GM18517 (cell line): ENCODE data around the gene TRPM6.
"Not testable (repeated sequence)": the region's sequence is repeated elsewhere in the genome, so short reads cannot be mapped to it uniquely, and the experiment has no call there.

Experiments used
- ATAC-seq: cut with Tn5 transposase; IDR thresholded peaks from one replicate; pipeline ENCODE4 v1.9.1; 2021; ENCODE audit warnings: mild to moderate bottlenecking, moderate library complexity; ENCODE audit not compliant: unreplicated experiment

The TRPM6 gene

GRCh38 chr9:74887041-74887980 lies at the start of gene TRPM6:
Gene TRPM6, minus strand, starts transcription at chr9:74887921. Its CDS starts 65 bp downstream, at chr9:74887856.
- no peak for ATAC-seq

- no peak for ATAC-seq
Observed at GRCh38 chr9:74935008-74935407, 47.3 kb upstream of the TRPM6 start.

GRCh38 chr9:74921737-74922136 lies 34.0 kb upstream of the TRPM6 start:
- no peak for ATAC-seq

DNA sequence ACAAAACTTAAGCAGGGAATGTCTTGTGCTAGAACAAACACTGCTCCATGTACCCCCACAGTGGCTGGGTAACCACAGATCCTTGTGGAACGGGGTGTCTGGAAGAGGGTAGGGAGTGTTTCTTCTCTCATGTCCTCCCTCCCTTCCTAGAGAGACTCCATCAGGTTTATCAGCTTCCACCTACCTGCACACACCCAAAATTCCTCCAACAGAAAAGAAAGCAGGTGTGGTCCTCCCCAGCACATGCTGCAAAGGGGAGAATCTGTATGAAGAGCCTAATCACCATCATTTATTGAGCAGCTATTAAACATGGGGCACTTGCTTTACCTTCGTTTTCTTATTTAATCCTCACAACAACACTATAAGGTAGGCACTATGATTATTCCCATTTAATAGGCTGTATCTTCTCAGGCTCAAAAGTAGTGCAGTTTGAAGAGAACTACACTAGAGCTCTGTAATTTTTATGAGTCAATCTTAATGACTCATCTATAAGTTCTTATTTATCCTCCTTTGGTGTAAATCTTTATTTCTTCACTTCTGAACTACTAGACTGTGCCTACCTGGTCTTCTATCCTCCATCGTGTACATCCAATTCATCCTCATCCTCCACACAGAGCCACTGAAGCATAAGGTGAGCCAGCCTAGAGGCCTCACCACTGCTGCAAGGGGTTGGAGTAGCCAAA lies 33.4 kb upstream of the TRPM6 start:
- ATAC-seq: no peak

GRCh38 chr9:74910036-74910435 lies 22.3 kb upstream of the TRPM6 start:
- ATAC-seq: no peak

DNA sequence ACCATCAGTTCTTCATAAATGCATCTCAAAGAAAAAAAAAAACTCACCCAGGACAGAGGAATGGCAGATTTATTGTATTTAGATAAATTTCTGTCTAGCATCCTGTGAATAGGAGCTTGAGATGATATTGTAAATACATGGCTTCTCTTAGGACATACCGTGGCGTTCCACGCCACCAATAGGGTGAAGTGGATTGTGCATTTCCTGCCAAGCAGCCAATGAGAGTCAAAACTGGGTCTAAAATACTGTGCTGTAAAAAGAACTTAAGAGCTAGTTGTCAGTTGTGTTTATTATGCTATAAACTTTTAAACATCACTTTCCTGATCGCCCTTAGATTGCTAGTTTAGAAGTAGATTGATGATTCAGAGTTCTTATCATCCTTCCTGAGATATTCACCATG lies 20.9 kb upstream of the TRPM6 start:
- ATAC-seq: no peak

DNA sequence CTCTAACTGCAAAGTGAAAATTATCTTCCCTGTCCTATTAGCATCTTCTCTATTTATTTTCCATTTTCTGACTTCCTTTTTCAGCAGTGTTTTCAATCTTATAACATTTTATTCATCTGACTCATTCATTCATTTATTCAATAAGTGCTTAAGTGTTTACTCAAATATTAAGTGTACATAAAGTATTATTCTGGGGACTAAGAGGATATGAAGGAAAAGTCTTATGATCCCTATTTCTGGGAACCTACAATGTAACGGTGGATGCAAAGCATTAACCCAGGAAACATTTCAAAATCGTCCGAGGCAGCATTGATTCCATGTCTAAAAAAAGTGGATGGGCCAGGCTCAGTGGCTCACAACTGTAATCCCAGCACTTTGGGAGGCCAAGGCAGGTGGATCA lies 19.4 kb upstream of the TRPM6 start:
- no peak for ATAC-seq

GRCh38 chr9:74901001-74901400 lies 13.3 kb upstream of the TRPM6 start:
- ATAC-seq: no peak

DNA sequence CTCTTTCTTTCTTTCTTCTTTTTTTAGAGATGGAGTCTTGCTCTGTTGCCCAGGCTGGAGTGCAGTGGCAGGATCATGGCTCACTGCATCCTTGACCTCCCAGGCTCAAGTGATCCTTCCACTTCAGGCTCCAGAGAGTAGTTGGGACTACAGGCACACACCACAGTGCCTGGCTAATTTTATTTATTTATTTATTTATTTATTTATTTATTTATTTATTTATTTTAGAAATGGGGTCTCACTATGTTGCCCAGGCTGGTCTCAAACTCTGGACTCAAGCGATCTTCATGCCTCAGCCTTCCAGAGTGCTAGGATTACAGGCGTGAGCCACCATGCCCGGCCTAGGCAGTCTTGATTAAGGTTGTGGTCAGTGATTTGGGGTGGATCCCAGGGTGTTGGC lies 728 bp upstream of the TRPM6 start:
- ATAC-seq: not testable (repeated sequence)

DNA sequence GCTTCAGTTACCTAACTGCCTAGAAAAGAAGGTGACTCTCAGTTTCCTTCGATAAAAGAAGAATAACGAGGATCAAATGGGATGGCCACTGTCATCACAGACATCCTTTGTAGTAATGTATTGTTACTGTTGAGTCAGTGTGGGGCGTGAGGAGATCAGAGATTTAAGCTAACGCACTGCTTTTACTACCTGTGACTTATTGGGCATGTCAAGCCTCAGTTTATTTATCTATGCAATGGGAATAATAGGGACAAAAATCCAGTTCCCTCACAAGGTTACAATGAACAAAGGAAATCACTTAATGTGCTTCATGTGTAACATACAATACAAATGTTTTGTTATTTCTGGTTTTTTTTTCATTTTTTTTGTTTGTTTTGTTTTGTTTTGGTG lies 255 bp upstream of the TRPM6 start:
- ATAC-seq: no peak

GRCh38 chr9:74876382-74876949 lies 11.3 kb downstream of the TRPM6 start:
- no peak for ATAC-seq

GRCh38 chr9:74875656-74876055 lies 12.1 kb downstream of the TRPM6 start:
- ATAC-seq: no peak

DNA sequence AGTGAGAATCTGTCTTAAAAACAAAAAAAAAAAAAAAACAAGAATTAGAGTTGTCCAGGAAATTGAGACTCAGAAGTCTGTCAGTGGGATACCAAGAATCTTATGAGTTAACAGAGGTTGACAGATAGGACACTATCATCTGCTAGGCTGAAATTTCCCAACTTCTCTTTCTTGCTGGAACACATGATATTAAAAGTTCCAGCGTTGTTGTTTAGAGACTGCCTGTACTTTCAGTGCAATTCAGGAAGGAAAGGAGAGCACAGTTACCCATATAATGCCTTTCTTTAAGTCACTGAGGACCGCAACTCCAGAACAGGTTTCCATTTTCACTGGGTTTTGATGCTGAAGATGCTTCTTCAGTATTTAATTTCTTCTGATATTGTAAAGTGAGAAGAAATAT lies 13.5 kb downstream of the TRPM6 start:
- no peak for ATAC-seq

- no peak for ATAC-seq
Observed at GRCh38 chr9:74872619-74873233, 15.0 kb downstream of the TRPM6 start.

DNA sequence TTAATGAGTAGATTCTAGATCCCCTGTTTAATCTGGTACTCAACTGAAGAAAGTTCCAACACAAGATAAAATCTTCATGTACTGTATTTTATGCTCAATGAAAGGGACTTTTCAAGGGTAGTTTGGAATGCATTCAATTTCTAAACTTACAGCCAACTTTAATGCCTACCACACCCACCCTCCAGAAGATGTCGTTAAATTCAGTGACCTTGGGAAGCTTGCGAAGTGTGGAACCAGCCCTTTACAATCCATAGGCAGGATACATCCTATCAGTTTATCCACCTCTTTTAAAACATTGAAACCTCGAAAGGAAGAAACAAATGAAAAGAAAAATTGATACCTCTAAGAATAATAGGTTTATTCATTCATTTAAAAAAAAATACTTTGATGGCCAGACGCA lies 20.2 kb downstream of the TRPM6 start:
- ATAC-seq: no peak

- no peak for ATAC-seq
Observed at GRCh38 chr9:74865177-74865576, 22.5 kb downstream of the TRPM6 start.

DNA sequence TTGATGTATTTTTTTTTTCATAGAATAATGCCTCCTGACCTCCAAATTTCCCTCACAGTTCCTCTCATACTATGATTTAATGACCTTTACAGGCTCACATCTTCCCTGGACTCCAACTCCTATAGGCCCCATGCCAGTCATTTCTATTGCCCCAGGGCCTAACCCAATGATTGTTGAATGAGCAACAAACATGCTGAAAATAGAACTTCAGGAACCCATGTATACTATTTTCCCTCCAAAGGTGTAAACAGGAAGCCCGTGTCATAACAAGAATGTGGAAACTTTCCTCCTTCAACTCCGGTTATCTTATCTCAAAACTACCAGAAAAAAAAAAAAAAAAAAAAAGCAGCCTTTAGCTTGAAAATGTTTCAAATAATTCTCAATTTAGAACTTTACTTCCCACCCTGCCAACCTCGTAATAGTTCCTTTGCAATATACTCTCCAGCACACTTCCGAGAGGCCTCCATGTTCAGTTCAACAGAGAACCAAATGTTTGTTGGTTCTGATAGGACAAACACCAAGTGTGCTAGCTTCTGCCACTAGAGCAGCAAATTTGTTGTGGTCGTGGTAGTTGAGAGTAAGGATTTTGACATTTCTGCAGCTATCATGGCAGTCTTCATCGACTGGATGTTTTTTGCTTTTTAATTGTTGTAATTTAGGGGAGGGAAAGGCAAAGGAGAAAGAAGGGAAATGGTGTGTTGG lies 25.8 kb downstream of the TRPM6 start:
- ATAC-seq: no peak

DNA sequence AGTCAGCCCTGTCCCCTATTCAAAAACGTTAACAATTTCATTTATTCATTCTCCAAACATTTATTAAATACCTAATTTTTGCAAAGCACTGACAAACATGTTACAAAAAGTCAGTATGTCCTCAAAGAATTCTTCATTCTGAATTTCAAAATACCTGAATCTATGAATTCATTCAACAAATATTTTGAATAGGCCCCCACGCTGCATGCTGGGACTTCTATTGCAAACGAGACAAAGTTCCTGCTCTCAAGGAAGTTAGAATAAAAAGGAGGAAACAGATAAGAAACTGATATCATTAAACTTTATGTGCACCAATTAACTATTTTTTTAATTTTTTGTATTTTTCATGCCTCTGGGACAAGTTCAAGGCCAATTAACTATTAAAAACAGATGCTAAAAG lies 26.6 kb downstream of the TRPM6 start:
- ATAC-seq: no peak

GRCh38 chr9:74860247-74860646 lies 27.5 kb downstream of the TRPM6 start:
- ATAC-seq: not testable (repeated sequence)

GRCh38 chr9:74859786-74860185 lies 27.9 kb downstream of the TRPM6 start:
- no peak for ATAC-seq
